ENCODE data around the gene TAX1BP1.

Gene TAX1BP1

GRCh38 chr7:27739909-27740448, at the start of gene TAX1BP1:
TAX1BP1 (plus strand) TSS chr7:27740162; CDS start chr7:27748525, 8,363 bp downstream.
- peak; percentile 93 to 96 for DNase-seq

GRCh38 chr7:27690649-27691048, 49.3 kb upstream of the TAX1BP1 start:
- no peak for DNase-seq

- DNase-seq: no peak
These were observed 46.2 kb upstream of the TAX1BP1 start for GRCh38 chr7:27693794-27694193.

GRCh38 chr7:27695096-27695495, 44.9 kb upstream of the TAX1BP1 start:
- DNase-seq: no peak

GRCh38 chr7:27697861-27698430, 42.0 kb upstream of the TAX1BP1 start:
- DNase-seq: peak in 1 of 2 experiments; percentile 31

GRCh38 chr7:27699751-27700150, 40.2 kb upstream of the TAX1BP1 start:
- DNase-seq: no peak

- DNase-seq: no peak
These were observed 39.5 kb upstream of the TAX1BP1 start for GRCh38 chr7:27700501-27700900.

- no peak for DNase-seq
These were observed 36.8 kb upstream of the TAX1BP1 start for GRCh38 chr7:27703181-27703580.

GRCh38 chr7:27704422-27705199, 35.4 kb upstream of the TAX1BP1 start:
- no peak for DNase-seq

GRCh38 chr7:27705200-27705594, 34.8 kb upstream of the TAX1BP1 start:
- DNase-seq: no peak

- DNase-seq: no peak
These were observed 31.5 kb upstream of the TAX1BP1 start for GRCh38 chr7:27708485-27708884.

- no peak for DNase-seq
These were observed 30.6 kb upstream of the TAX1BP1 start for GRCh38 chr7:27709137-27710075.

GRCh38 chr7:27712217-27712616, 27.7 kb upstream of the TAX1BP1 start:
- DNase-seq: no peak

- no peak for DNase-seq
These were observed 25.0 kb upstream of the TAX1BP1 start for GRCh38 chr7:27714831-27715444.

GRCh38 chr7:27723085-27723484, 16.9 kb upstream of the TAX1BP1 start:
- DNase-seq: no peak

- no peak for DNase-seq
These were observed 12.9 kb upstream of the TAX1BP1 start for GRCh38 chr7:27727058-27727457.

GRCh38 chr7:27730112-27730511, 9.8 kb upstream of the TAX1BP1 start:
- DNase-seq: no peak

- no peak for DNase-seq
These were observed 5.4 kb upstream of the TAX1BP1 start for GRCh38 chr7:27734583-27734982.

- no peak for DNase-seq
These were observed 4.8 kb upstream of the TAX1BP1 start for GRCh38 chr7:27735165-27735564.

GRCh38 chr7:27735831-27736230, 4.1 kb upstream of the TAX1BP1 start:
- DNase-seq: no peak

- no peak for DNase-seq
These were observed 2.8 kb upstream of the TAX1BP1 start for GRCh38 chr7:27737178-27737577.

- DNase-seq: no peak
These were observed 2.3 kb upstream of the TAX1BP1 start for GRCh38 chr7:27737616-27738015.
